Activated effector memory CD4-positive, alpha-beta T cell treated with Interleukin-2 at 50 U/mL for 16 hours (primary cell): ENCODE results near the gene TAAR9.

Source experiments
- DNase-seq: peaks from one replicate; pipeline ENCODE4 v3.0.0-alpha.2; 2020

TAAR9 gene, protein sequence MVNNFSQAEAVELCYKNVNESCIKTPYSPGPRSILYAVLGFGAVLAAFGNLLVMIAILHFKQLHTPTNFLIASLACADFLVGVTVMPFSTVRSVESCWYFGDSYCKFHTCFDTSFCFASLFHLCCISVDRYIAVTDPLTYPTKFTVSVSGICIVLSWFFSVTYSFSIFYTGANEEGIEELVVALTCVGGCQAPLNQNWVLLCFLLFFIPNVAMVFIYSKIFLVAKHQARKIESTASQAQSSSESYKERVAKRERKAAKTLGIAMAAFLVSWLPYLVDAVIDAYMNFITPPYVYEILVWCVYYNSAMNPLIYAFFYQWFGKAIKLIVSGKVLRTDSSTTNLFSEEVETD

GRCh38 chr6:132537977-132538376 is at the start of gene TAAR9:
TAAR9 (plus strand) TSS chr6:132538277; CDS start chr6:132538290, 13 bp downstream.
- no peak for DNase-seq

GRCh38 chr6:132489376-132489775 is 48.7 kb upstream of the TAAR9 start:
- no peak for DNase-seq

- no peak for DNase-seq
Measured at GRCh38 chr6:132490024-132490423, 48.1 kb upstream of the TAAR9 start.

GRCh38 chr6:132490478-132491204 is 47.4 kb upstream of the TAAR9 start:
- no peak for DNase-seq

DNA sequence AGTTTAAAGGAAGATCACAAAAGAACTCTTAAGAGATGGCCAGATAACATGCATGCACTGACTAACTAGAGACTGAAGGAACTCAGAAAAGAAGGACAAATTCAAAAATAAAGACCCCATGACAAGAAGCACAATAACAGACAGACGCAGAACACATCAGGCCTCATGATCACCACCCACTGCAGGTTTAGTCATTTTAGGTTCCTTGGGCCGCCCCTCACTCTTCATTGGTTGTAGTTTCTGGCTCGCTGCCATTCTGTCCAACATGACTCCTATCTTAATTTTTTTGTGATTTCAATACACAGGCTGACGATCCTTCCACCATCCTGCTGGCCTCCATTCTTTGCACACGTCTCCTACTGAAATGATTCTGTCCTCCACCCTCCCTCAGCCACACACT is 46.8 kb upstream of the TAAR9 start:
- DNase-seq: no peak

GRCh38 chr6:132491881-132492280 is 46.2 kb upstream of the TAAR9 start:
- DNase-seq: no peak

GRCh38 chr6:132494954-132495353 is 43.1 kb upstream of the TAAR9 start:
- DNase-seq: no peak

DNA sequence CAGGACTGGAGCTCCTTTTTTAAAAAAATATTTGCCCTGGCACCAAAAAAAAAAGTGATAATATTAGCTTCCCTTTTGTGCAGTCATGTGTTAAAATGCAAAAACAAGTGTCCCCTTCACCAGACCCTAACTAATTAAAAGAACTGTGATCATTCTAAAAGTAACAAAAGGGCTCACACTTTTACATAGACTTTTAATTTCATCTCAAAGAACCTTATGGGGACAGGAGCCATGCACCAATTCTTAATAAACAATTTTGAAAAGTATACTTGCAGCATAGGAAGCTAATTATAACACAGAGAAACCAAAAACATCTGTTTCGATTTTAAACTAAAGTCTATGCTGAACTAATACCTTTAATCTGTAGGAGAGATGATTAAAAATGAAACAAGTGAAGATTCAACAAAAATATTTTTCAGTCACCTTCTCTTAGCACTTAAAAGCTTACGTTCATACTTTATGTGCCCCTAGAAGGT is 42.4 kb upstream of the TAAR9 start:
- no peak for DNase-seq

DNA sequence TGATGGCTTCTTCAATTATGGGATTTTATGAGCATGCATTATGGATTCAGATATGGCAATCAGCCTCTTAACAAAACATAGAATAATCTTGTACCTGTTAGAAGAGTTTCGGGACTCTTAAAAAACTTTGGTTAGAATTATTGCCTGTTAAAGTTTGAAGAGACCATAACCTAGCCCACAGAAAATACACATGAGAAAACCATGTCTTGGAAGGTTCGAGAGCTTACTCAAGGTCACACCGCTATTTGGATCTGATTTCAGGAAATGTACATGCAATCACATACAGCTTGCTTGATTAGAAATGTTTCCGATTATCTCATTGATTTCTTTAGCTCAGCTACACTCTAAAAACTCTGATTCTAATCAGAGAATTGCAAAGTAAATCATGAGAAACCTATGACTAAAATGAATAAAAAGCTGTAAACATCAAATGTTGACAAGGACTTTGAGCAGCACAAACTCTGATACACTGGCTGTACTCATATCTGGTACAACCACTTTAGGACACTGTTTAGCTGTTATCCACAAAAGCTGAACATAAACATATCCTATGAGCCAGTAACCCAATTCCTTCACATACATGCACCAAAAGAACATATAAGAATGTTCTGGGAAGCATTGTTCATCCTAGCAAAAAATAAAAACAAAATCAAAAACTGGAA is 41.4 kb upstream of the TAAR9 start:
- DNase-seq: no peak

DNA sequence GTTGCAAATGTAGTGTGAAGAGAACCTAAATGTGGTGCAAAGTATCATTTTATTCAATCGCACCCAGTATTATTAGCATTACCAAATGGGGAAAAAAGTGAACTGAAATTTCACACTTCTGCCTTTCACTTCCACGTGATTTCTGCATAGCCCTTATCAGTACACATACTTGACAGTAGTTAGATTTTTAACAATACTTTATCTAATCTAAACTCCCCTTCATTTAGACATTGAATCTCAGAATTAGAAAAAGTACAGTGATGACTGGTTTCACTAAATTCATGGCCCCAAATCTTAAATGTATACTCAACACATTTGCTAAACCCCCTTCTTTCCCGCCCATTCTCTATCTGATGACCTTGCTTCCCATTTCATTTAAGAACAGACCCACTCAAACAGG is 39.4 kb upstream of the TAAR9 start:
- DNase-seq: no peak

GRCh38 chr6:132499757-132500156 is 38.3 kb upstream of the TAAR9 start:
- DNase-seq: no peak

DNA sequence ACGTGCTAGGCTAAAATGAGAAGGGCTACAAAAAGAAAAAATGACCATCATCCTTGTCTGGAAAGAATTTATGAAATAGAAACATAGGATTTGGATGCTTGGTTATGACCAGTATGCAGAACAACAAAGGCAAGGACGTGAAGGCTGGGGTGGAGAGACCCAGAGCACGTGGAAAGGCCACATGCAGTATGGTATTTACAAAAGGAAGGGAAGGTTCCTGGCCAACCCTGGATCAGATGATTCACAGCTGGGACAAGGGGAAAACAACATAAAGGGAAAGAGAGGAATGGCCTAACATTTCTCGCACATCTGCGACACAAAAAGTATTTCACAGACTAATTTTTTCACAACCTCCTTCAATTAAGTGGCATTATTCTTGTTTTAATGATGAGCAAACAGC is 33.3 kb upstream of the TAAR9 start:
- DNase-seq: no peak

GRCh38 chr6:132505158-132505557 is 32.9 kb upstream of the TAAR9 start:
- DNase-seq: no peak

- DNase-seq: no peak
Measured at GRCh38 chr6:132506461-132506860, 31.6 kb upstream of the TAAR9 start.

- no peak for DNase-seq
Measured at GRCh38 chr6:132506869-132507808, 30.9 kb upstream of the TAAR9 start.

DNA sequence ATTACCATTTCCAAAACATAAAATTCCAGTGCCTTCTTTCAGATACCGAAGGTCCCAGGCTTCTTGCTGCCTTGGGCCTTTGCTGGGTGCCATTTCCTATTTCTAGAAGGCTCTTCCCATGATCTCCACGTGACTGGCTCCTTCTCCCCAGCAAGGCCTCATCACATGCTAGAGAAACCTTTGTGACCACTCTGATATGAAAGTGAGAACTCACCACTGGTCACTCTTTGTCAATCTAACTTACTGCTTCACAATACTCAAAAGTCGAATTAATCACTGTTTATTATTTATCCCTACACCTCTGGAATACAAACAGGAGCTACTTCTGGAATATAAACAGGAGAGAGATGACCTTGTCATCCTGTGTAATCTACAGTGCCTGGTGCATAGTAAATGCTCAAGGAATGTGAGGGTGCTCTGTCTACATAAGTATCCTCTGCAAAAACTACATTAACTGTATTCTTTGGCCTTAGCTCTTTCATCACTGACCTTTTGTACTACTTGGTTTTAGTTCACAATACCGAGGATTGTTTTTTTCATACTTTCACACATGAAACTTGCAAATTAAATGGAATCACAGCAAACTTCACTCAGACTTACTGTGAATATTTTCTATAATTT is 26.8 kb upstream of the TAAR9 start:
- no peak for DNase-seq

DNA sequence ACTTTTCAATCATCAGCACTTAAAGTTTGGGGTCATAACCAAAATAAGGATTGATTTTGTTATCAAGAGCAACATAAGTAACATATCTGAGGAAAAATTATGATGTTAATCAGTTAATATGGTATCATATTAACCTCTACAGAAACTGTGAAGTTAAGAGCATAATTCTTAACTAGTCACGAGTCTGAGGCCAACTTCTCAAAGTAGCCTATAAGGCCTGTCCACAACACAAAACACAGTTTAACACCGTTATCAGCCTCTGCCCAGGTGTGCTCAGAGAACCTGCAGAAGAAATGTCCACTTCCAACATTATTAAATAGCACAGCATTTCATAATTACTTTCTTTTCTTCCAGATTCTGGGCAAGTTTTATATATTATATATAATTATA is 26.3 kb upstream of the TAAR9 start:
- no peak for DNase-seq

GRCh38 chr6:132512342-132512637 is 25.8 kb upstream of the TAAR9 start:
- DNase-seq: no peak

DNA sequence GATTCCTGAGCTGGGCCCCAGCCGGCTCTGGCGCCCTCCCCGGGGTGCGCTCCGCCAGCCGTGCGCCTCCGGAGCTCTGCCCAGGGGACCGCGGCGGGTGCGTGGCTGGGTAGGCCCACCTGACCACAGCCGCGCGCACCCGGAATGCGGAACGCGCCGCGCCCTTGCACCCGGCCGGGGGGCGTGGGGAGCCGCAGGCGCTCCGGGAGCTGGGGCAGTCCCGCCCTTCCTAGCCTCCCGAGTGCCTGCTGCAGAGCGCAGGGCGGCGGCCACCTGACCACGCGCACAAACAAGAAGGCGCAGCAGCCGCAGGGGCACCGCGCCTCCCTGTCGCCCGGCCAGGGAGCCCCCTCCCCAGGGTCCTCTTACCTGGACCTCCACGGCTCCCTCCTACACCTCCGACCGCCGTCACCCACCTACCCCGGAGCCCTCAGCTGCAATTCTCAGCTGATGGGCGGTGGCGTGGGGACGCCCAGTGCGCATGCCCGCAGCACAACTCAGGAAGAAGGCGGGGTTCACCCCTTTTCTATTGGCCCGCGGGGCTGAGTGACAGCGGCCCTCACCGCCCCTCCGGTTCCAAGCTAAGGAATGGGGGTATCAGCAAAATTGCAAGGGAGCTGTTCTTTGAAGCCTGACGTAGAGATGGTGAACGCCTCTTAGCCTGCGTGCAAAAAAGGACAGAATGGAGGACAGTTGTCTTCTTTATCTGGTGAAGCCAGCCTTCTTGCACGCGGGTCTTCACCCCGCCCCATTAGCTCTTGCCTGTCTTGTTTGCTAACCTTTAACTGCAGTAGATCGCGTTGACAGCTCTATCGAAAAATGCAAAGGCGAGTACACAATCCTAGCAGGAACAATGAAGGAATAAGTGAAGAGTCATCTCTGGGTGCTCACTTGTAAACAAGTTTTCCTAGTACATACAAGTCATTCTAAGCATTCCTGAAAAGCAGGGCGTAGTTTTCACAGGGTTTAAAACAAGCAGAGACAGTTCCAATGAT is 25.1 kb upstream of the TAAR9 start, which contains the start of gene STX7:
Gene STX7 (minus strand): TSS at position 479 of the 995 bp plus-strand sequence. CDS start 9,586 bp downstream, outside the sequence.
- DNase-seq: peak; percentile 81

DNA sequence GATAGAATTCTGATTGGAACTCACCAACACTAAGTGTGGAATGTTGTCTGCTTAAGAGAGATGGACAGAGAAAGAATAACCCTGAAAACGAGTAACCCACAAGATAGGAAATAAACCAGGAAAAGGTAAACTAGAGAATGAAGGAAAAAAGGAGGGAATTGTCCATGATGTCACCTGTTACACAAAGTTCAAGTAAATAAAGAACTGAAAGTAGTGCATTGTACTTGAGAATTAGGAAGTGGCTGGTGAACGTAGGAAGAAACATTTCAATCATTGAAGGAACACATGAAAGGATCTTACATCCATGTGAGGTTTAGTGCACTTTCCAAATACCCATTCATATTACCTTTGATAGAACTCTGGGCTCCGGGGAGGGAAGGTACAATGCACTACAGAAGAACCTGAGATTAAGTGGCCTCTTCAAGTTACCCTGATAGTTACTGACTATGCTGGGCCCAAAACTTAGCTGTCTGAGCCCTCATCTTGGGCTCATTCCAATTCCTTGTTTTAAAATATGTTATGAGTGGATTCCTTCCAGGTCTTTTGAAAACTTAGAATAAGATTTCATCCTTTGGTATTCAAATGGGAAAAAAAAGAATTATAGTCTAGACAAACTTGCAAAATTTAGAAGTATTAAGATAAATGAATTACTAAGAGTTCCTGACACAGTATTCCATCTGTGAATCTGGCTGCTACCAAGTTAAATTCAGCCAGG is 24.1 kb upstream of the TAAR9 start:
- DNase-seq: no peak
